C1 segment of cervical spinal cord (tissue), 14 donors: Measurements from ENCODE around the gene RHEB.

Experiments
- DNase-seq, 14 donors: peaks; one replicate each; lab custom pipeline; 2025; lab: John Stamatoyannopoulos, UW

RHEB gene

GRCh38 chr7:151432658-151433521 is 86.8 kb downstream of the RHEB start:
- DNase-seq = no peak

DNA sequence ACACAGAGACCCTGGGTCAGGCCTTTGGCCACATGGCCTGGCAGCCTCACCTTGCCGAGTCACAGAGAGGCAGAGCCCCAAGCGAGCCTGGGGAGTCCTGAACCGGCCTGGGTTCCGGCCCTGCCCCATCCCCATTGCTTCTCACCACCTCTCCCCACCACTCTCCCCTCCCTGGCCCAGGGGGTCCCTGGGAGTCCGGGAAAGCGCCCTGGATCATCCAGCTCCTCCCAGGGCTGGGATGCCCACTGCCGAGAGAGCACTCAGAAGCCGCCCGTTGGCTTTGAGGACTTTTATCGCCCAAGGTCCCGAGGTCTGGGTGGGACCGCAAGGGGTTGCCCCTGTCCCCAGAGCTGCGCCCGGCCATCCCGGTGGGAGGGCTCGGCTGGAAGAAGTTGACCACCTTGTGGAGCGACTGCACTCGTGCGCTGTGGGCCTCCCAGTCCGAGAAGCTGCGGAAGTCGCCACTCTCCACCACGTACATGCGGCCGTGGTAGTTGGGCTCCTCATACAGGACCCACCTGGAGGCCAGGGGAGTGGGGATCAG is 87.9 kb downstream of the RHEB start:
- no peak for DNase-seq

GRCh38 chr7:151431281-151431767 is 88.4 kb downstream of the RHEB start:
- DNase-seq = no peak

- DNase-seq = no peak
Measured at GRCh38 chr7:151430391-151431205, 89.1 kb downstream of the RHEB start.

DNA sequence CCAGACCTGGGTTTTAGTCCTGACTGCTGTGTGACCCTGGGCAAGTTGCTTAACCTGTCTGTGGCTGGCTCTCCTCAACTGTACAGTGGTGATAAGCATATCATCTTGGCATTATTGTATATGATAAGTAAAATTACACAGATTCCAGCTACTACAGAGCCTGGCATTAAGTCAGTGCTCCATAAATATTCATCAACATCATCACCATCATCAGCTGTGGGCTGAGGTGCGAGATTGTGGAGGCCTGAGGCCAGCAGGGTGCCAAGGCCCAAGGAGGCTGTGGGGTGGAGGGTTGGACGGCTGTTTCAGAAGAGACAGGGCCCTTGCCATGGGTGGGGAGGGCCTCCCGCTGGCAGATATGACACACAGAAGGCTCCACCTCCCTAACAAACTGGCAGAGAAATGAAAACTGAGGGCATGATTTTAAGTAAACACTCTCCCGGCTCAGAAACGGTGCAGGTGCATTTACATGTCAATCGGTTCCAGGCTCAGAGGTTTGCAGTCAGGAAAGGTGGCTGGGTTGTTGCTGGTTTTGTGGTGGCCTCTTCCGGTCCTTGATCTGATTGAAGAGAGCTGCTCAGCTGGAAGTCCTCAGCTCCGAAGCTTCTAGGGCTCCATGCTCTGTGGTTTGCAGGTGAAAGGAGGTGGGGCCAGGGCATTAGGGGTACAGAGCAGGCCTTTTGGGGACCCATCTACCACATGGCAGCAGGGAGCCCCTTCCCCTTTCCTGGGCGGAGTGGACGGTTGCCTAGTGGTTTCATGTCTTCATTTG is 89.9 kb downstream of the RHEB start:
- no peak for DNase-seq

DNA sequence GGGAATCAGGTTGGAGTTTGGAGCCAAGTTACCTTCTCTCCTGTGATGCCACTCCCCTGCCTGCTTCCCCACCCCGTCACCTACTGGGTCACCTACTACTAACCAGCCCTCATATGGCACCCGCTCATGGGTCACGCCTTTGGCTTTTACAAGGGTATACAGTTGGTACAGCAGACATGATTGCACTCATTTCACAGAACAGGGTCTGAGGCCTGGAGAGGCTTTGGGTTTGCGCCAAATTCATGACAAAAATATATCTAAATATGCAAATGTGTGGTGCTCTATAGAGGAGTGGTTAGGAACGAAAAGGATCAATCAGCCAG is 90.5 kb downstream of the RHEB start:
- DNase-seq = no peak

DNA sequence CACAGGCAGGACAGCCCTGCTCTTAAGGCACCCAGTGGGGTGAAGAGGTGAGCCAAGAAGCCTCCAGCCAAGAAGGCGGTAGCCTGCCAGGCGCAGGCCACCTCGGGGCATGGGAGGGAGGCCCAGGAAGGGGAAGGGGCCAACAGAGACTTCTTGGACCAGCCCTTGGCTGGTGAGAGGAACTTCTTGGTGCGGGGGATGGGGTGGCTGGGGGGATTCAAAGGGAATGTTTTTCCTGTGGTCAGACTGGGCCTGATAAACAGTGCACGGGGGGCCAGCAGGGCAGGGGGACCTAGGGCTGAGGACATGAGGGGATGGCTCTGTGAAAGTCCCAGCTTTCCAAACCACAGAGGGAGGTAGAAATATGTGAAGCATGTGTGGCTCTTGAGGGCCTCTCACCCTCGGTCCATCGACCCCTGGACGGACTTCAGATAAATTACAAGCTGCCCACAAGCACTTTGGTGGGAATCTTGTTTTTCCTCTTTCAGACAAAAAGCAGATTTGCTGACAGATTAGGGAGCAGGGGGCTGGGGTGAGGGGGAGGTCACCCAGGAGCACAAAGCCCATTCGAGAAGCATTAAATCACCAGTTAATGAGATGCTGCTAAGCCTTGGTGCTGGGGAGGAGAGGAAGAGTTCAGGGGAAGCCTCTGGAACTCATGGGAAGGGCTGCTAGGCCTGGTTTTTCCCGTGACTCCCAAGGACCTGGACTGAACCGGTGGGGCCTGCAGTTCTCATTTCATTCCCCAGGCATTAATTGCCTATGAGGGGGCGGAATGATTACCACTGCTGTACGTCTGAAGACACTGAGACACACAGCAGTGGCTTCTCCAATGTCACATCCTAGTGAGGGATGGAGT is 91.1 kb downstream of the RHEB start:
- peak in 3 of 14 donors; percentile 12 to 37 (median 36) for DNase-seq

- no peak for DNase-seq
Measured at GRCh38 chr7:151427705-151428377, 91.9 kb downstream of the RHEB start.

DNA sequence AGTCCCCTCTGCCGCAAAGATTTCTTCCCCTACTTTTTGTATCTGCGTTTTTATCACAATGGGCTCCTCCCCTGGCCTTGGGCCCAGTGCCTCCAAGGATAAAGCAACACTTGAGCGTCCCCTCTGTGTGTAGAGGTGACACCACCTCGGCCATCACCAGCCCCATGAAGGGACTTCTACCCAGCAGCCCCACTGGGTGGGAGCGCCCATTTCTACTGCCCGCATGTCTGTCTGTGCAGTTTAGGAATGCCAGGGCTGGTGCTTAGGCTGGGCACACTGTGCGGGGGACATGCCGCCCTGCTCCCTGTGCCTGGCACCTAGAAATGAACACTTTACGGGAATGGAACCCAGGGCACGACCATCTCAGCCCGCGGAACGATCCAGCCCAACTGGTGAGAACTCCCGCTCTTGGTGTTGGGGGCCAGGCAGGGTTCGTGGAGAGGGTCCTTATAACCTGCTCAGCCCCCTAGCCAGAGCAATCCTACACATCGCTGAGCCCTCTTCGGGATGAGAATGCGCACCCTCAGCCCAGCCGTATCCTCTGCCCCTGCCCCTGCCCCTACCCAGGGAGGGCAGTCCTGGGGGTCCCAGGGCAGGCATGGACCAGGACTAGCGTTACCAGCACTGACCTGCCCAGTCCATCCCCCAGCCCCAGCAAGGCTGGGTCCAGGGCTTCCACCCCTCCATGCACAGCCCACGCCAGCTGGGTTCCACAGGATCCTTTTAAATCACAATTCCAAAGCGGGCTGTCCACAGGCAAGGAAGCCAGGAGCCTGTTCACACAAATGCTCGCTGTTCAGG is 92.6 kb downstream of the RHEB start:
- no peak for DNase-seq

DNA sequence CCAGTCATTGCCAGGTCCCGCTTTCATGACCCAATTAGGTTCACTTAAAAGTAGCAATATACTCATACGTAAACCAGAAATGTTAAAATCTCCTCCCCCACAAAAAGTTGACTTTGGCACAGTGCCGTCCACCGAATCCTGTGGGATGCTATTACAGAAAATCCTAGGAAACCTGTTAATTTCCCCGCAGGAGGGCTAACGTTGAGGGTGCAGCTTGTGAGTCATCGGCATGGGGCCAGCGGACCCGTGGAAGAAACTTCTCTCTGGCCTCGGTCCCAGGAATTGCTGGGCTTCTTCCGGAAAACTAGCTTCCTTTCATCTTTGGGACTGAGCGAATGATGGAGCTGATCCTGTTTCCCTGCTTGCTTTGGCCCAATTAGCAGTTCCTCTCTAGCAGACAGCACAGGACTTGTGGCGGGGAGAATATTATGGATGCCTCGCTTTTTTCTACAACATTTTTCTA is 93.2 kb downstream of the RHEB start:
- DNase-seq = peak in 3 of 14 donors; percentile 11 to 56 (median 30)

- no peak for DNase-seq
Measured at GRCh38 chr7:151425670-151426440, 93.8 kb downstream of the RHEB start.

- DNase-seq = no peak
Measured at GRCh38 chr7:151424799-151425198, 94.9 kb downstream of the RHEB start.

- no peak for DNase-seq
Measured at GRCh38 chr7:151423936-151424335, 95.8 kb downstream of the RHEB start.

DNA sequence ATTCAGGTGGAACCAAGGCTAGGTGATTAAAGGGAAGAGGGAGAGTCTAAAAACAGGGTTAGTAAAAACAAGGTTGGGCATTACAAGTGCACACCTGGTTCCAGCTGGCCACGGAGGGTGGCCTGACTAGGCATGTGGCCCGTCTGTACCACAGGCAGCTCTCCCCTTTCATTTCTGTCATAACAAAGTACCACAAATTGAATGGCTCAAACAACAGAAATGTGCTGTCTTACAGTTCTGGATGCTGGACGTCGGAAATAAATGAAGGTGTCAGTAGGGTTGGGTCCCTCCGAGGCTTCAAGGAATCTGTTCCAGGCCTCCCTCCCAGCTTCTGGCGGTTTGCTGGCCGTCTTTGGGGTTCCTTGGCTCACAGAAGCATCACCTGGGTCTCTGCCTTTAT is 96.5 kb downstream of the RHEB start:
- DNase-seq = no peak

GRCh38 chr7:151422212-151422611 is 97.5 kb downstream of the RHEB start:
- no peak for DNase-seq

GRCh38 chr7:151420144-151420543 is 99.6 kb downstream of the RHEB start:
- DNase-seq = no peak

- no peak for DNase-seq
Measured at GRCh38 chr7:151416941-151417315, 102.8 kb downstream of the RHEB start.
